Liver (tissue), 9 donors: ENCODE data around the gene IMMP1L. TPM values are rescaled to one million over a fixed set of nuclear protein-coding genes. Genes with fewer than 3 reads are reported as not detected.

ENCODE experiments used
- DNase-seq: peaks from one replicate; pipeline ENCODE4 v3.0.0-alpha.2; 2017; ENCODE audit warnings: low spot score
- H3K27ac ChIP-seq, 2 donors: one replicate each; pipeline ENCODE4 v1.7.0; 2013; ENCODE audit warnings: inconsistent platforms in 2 of 2, low read length in 2 of 2, control low read depth in 1 of 2, low read depth in 1 of 2, mild to moderate bottlenecking in 1 of 2
- H3K27me3 ChIP-seq, 4 donors: one replicate each; pipeline versions ENCODE4 v1.6.1 to v1.7.0; 2013; ENCODE audit warnings: low read length in 3 of 4, inconsistent platforms in 1 of 4, mild to moderate bottlenecking in 1 of 4, moderate library complexity in 1 of 4; ENCODE audit not compliant: control insufficient read depth in 4 of 4, insufficient read depth in 4 of 4
- H3K36me3 ChIP-seq, 4 donors: one replicate each; pipeline versions ENCODE4 v1.6.1 to v1.7.0; 2013; ENCODE audit warnings: low read length in 3 of 4, mild to moderate bottlenecking in 3 of 4, low read depth in 1 of 4, moderate library complexity in 1 of 4; ENCODE audit not compliant: control insufficient read depth in 4 of 4, insufficient read depth in 3 of 4
- H3K4me1 ChIP-seq, 4 donors: one replicate each; pipeline versions ENCODE4 v1.6.1 to v1.7.0; 2013; ENCODE audit warnings: low read length in 3 of 4, mild to moderate bottlenecking in 3 of 4, moderate library complexity in 1 of 4; ENCODE audit not compliant: control insufficient read depth in 4 of 4, insufficient read depth in 4 of 4
- H3K4me3 ChIP-seq, 3 donors: one replicate each; pipeline versions ENCODE4 v1.6.1 to v1.7.0; 2013; ENCODE audit warnings: low read length in 3 of 3, control low read depth in 1 of 3, low read depth in 1 of 3, mild to moderate bottlenecking in 1 of 3
- H3K9ac ChIP-seq, 2 donors: one replicate each; pipeline ENCODE4 v1.7.0; 2013; ENCODE audit warnings: low read length in 2 of 2, mild to moderate bottlenecking in 2 of 2, moderate library complexity in 2 of 2, control low read depth in 1 of 2, low read depth in 1 of 2
- H3K9me3 ChIP-seq, 4 donors: one replicate each; pipeline versions ENCODE4 v1.6.1 to v1.7.0; 2013; ENCODE audit warnings: low read length in 3 of 4; ENCODE audit not compliant: control insufficient read depth in 4 of 4
- EGR1 ChIP-seq, 2 donors: IDR thresholded peaks; 2 replicates each; pipeline ENCODE4 v1.6.1; 2016 to 2018; ENCODE audit warnings: antibody characterized with exemption in 2 of 2, low read depth in 2 of 2
- FOXA1 ChIP-seq: IDR thresholded peaks from 2 replicates; pipeline ENCODE4 v1.6.1; 2016; ENCODE audit warnings: antibody characterized with exemption
- FOXA2 ChIP-seq: IDR thresholded peaks from 2 replicates; pipeline ENCODE4 v1.6.1; 2016; ENCODE audit warnings: antibody characterized with exemption
- GABPA ChIP-seq, 2 donors: IDR thresholded peaks in 1 of 2; conservative IDR thresholded peaks in 1 of 2; 2 replicates each; pipeline ENCODE4 v1.6.1; 2016; ENCODE audit warnings: antibody characterized with exemption in 2 of 2, mild to moderate bottlenecking in 1 of 2, moderate library complexity in 1 of 2
- HNF4G ChIP-seq: IDR thresholded peaks from 2 replicates; pipeline ENCODE4 v1.6.1; 2016; ENCODE audit warnings: antibody characterized with exemption
- RAD21 ChIP-seq, 2 donors: IDR thresholded peaks; 2 replicates each; pipeline ENCODE4 v1.6.1; 2016; ENCODE audit warnings: antibody characterized with exemption in 2 of 2, mild to moderate bottlenecking in 2 of 2
- RXRA ChIP-seq, 2 donors: IDR thresholded peaks; 2 replicates each; pipeline ENCODE4 v1.6.1; 2017 to 2018; ENCODE audit warnings: antibody characterized with exemption in 2 of 2, mild to moderate bottlenecking in 1 of 2
- SP1 ChIP-seq: IDR thresholded peaks from 2 replicates; pipeline ENCODE4 v1.6.1; 2018; ENCODE audit warnings: antibody characterized with exemption, mild to moderate bottlenecking
- TAF1 ChIP-seq: conservative IDR thresholded peaks from 2 replicates; pipeline ENCODE4 v1.6.1; 2016; ENCODE audit warnings: antibody characterized with exemption, mild to moderate bottlenecking
- YY1 ChIP-seq: IDR thresholded peaks from 2 replicates; pipeline ENCODE4 v1.6.1; 2016; ENCODE audit warnings: antibody characterized with exemption, mild to moderate bottlenecking
- WGBS: extraction: QIAGEN DNeasy Blood & Tissue Kit; methylation state at CpG from one replicate; pipeline ENCODE4 v1.1.7; 2013; 5-methylcytosine and 5-hydroxymethylcytosine counted together
- polyA plus RNA-seq, 2 donors: library from polyadenylated mRNA; stranded (reverse) in 1 of 2; unstranded in 1 of 2; fragments of 200-250 nt in 1 of 2; fragments of >200 nt in 1 of 2; fragmentation: Nextera tagmentation in 1 of 2; extraction: Ambion mirVana in 1 of 2; gene quantifications; one replicate each; pipeline versions ENCODE4 v1.2.1 to v1.2.3, GENCODE V29; 2013 to 2015
- total RNA-seq, 2 donors: library from RNA; depleted of rRNA; stranded (reverse); fragments of >200 nt; gene quantifications; one replicate each; pipeline ENCODE4 v1.2.3, GENCODE V29; 2014
- TF ChIP-seq, protein P1 (sequence below): IDR thresholded peaks from 2 replicates; pipeline ENCODE4 v1.6.1; 2016; ENCODE audit warnings: antibody characterized with exemption
- TF ChIP-seq, protein P2 (sequence below): fragments of 150-350 bp; IDR thresholded peaks from 2 replicates; pipeline ENCODE4 v1.5.1; 2017; ENCODE audit warnings: improper control_type of control experiment, low read depth, low read length; ENCODE audit not compliant: missing input control
- TF ChIP-seq, protein P3 (sequence below): IDR thresholded peaks from 2 replicates; pipeline ENCODE4 v1.6.1; 2016; ENCODE audit warnings: antibody characterized with exemption
- TF ChIP-seq, protein P4 (sequence below): IDR thresholded peaks from 2 replicates; pipeline ENCODE4 v1.6.1; 2016; ENCODE audit warnings: antibody characterized with exemption, mild to moderate bottlenecking
- TF ChIP-seq, protein P5 (sequence below): IDR thresholded peaks from 2 replicates; pipeline ENCODE4 v1.6.1; 2016; ENCODE audit warnings: antibody characterized with exemption
- donor health status: healthy.
- donor health status: healthy.
- donor health status: healthy.
- donor health status: healthy.
- donor health status: healthy.

IMMP1L gene
- total and polyA plus RNA-seq, 4 donors: 8.2 to 28.1 (median 15.2) TPM

DNA sequence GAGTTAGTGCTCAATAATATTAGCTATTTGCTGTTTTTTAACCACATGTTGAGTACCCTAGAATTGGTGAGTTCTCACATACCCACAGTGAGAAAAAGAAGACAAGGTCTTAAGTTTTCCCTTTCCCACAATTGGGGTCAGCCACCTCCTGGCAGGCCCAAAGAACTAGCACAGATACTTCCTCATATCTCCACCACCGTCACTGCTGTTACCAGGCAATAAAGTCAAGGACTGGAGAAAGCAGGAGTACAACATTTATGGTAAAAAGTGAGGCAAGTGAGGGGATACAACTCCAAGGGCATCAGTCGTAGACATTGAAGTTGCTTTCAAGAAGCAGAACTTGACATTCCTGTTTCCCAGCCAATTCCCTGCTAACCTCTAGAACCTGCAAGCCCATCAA is 19.8 kb upstream of the IMMP1L start:
- H3K9me3 ChIP-seq: peaks cover 0 to under 1% (median 0%) of the 10 kb centered on the region in 4 donors
- WGBS: 78% methylated on average over 2 of the region's 2 CpGs
- no peak overlapping the region for H3K27ac ChIP-seq
- H3K9ac ChIP-seq: no peak overlapping the region
- H3K27me3 ChIP-seq: no peaks in the 10 kb centered on the region
- no peak for DNase-seq
- H3K36me3 ChIP-seq: no peaks in the 10 kb centered on the region
- TF ChIP-seq, protein P1, sequence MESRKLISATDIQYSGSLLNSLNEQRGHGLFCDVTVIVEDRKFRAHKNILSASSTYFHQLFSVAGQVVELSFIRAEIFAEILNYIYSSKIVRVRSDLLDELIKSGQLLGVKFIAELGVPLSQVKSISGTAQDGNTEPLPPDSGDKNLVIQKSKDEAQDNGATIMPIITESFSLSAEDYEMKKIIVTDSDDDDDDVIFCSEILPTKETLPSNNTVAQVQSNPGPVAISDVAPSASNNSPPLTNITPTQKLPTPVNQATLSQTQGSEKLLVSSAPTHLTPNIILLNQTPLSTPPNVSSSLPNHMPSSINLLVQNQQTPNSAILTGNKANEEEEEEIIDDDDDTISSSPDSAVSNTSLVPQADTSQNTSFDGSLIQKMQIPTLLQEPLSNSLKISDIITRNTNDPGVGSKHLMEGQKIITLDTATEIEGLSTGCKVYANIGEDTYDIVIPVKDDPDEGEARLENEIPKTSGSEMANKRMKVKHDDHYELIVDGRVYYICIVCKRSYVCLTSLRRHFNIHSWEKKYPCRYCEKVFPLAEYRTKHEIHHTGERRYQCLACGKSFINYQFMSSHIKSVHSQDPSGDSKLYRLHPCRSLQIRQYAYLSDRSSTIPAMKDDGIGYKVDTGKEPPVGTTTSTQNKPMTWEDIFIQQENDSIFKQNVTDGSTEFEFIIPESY: no peak
- TF ChIP-seq EGR1 (IDR thresholded peaks at IDR 0.05; ENCODE audit: low read depth in 2 of 2): no peak
- TF ChIP-seq FOXA1: no peak
- no peak for TF ChIP-seq RXRA (IDR thresholded peaks at IDR 0.05)
- TF ChIP-seq, protein P2, sequence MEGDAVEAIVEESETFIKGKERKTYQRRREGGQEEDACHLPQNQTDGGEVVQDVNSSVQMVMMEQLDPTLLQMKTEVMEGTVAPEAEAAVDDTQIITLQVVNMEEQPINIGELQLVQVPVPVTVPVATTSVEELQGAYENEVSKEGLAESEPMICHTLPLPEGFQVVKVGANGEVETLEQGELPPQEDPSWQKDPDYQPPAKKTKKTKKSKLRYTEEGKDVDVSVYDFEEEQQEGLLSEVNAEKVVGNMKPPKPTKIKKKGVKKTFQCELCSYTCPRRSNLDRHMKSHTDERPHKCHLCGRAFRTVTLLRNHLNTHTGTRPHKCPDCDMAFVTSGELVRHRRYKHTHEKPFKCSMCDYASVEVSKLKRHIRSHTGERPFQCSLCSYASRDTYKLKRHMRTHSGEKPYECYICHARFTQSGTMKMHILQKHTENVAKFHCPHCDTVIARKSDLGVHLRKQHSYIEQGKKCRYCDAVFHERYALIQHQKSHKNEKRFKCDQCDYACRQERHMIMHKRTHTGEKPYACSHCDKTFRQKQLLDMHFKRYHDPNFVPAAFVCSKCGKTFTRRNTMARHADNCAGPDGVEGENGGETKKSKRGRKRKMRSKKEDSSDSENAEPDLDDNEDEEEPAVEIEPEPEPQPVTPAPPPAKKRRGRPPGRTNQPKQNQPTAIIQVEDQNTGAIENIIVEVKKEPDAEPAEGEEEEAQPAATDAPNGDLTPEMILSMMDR: no peak
- TF ChIP-seq SP1: no peak
- TF ChIP-seq, protein P3, sequence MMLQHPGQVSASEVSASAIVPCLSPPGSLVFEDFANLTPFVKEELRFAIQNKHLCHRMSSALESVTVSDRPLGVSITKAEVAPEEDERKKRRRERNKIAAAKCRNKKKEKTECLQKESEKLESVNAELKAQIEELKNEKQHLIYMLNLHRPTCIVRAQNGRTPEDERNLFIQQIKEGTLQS: no peak
- TF ChIP-seq FOXA2: no peak
- TF ChIP-seq, protein P4, sequence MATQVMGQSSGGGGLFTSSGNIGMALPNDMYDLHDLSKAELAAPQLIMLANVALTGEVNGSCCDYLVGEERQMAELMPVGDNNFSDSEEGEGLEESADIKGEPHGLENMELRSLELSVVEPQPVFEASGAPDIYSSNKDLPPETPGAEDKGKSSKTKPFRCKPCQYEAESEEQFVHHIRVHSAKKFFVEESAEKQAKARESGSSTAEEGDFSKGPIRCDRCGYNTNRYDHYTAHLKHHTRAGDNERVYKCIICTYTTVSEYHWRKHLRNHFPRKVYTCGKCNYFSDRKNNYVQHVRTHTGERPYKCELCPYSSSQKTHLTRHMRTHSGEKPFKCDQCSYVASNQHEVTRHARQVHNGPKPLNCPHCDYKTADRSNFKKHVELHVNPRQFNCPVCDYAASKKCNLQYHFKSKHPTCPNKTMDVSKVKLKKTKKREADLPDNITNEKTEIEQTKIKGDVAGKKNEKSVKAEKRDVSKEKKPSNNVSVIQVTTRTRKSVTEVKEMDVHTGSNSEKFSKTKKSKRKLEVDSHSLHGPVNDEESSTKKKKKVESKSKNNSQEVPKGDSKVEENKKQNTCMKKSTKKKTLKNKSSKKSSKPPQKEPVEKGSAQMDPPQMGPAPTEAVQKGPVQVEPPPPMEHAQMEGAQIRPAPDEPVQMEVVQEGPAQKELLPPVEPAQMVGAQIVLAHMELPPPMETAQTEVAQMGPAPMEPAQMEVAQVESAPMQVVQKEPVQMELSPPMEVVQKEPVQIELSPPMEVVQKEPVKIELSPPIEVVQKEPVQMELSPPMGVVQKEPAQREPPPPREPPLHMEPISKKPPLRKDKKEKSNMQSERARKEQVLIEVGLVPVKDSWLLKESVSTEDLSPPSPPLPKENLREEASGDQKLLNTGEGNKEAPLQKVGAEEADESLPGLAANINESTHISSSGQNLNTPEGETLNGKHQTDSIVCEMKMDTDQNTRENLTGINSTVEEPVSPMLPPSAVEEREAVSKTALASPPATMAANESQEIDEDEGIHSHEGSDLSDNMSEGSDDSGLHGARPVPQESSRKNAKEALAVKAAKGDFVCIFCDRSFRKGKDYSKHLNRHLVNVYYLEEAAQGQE: no peak
- TF ChIP-seq GABPA (IDR thresholded peaks at IDR 0.05 in 1 of 2, conservative IDR thresholded peaks at IDR 0.05 in 1 of 2): no peak
- TF ChIP-seq, protein P5, sequence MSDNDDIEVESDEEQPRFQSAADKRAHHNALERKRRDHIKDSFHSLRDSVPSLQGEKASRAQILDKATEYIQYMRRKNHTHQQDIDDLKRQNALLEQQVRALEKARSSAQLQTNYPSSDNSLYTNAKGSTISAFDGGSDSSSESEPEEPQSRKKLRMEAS: no peak
- no peak for TF ChIP-seq RAD21 (IDR thresholded peaks at IDR 0.05)
- TF ChIP-seq YY1: no peak
- TF ChIP-seq TAF1: no peak
- H3K4me1 ChIP-seq: no peaks in the 10 kb centered on the region
- no peak overlapping the region for H3K4me3 ChIP-seq

DNA sequence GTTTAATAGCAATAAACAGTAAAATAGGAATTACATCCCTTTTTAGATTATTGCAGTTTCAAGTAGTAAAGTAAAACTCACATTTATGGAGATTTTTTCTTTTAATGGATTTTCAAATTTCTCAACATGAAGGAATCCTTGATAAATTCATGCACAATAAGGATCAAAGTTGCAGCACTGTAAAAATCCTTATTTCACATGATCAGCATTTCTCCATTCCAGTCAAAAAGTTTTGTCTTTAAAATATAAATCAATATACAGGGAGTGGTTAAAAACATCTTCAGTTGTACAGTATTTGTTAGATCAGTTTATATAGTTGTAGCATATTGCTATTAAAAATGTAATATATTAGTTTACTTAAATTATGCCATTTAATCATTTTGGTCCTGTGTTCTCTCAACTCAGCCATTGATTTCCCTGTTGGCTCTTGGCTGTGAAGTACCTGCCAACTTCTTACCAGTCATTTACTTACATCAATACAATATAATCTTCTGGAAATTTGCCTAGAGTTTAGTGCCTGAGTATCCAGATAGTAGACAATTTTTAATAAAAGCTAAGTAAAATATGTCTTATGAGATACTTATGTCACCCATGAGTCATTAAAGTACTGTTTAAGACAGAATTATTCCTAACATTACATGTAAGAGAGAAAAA is 12.2 kb upstream of the IMMP1L start:
- Histone ChIP-seq H3K27me3 (no peaks in the 10 kb centered on the region), H3K27ac (no peak overlapping the region), H3K4me1 (no peaks in the 10 kb centered on the region), H3K9ac (no peak overlapping the region), H3K4me3 (no peak overlapping the region), H3K9me3 (peaks cover 0 to 2% (median 0%) of the 10 kb centered on the region in 4 donors), H3K36me3 (no peaks in the 10 kb centered on the region)
- DNase-seq: no peak
- TF ChIP-seq SP1 (no peak), FOXA2 (no peak), HNF4G (no peak), GABPA (IDR thresholded peaks at IDR 0.05 in 1 of 2, conservative IDR thresholded peaks at IDR 0.05 in 1 of 2) (no peak)
- TF ChIP-seq, protein P3: no peak
